Endothelial cell of hepatic sinusoid (primary cell): ENCODE results near the gene TAF4.
"Not testable (repeated sequence)": the region's sequence is repeated elsewhere in the genome, so short reads cannot be mapped to it uniquely, and the experiment has no call there.

Source experiments
- in situ Hi-C: cut with HindIII; loops from 2 replicates; pipeline ENCODE4 v1.10.0; 2017; ENCODE audit warnings: low sequenced_read_pairs

The TAF4 gene

GRCh38 chr20:62009322-62009721, 56.4 kb downstream of the TAF4 start:
- in situ Hi-C loops = no loop called here

GRCh38 chr20:62008643-62009183, 57.0 kb downstream of the TAF4 start:
- in situ Hi-C loops = no loop called here

- in situ Hi-C loops = no loop called here
These were observed 58.5 kb downstream of the TAF4 start for GRCh38 chr20:62007127-62007647.

GRCh38 chr20:62006482-62006881, 59.2 kb downstream of the TAF4 start:
- in situ Hi-C loops = no loop called here

GRCh38 chr20:62004614-62005013, 61.1 kb downstream of the TAF4 start:
- in situ Hi-C loops = no loop called here

GRCh38 chr20:62003567-62004405, 61.9 kb downstream of the TAF4 start:
- in situ Hi-C loops = no loop called here

GRCh38 chr20:62002882-62003480, 62.7 kb downstream of the TAF4 start:
- in situ Hi-C loops = no loop called here

- in situ Hi-C loops = no loop called here
These were observed 64.4 kb downstream of the TAF4 start for GRCh38 chr20:62001178-62001715.

- in situ Hi-C loops = no loop called here
These were observed 67.1 kb downstream of the TAF4 start for GRCh38 chr20:61998343-61999121.

GRCh38 chr20:61997891-61998290, 67.8 kb downstream of the TAF4 start:
- in situ Hi-C loops = no loop called here

- in situ Hi-C loops = no loop called here
These were observed 68.3 kb downstream of the TAF4 start for GRCh38 chr20:61997372-61997771.

- in situ Hi-C loops = no loop called here
These were observed 71.1 kb downstream of the TAF4 start for GRCh38 chr20:61994546-61994945.

GRCh38 chr20:61993058-61993457, 72.6 kb downstream of the TAF4 start:
- in situ Hi-C loops = no loop called here

- in situ Hi-C loops = no loop called here
These were observed 74.2 kb downstream of the TAF4 start for GRCh38 chr20:61991476-61991875.

- in situ Hi-C loops = no loop called here
These were observed 75.2 kb downstream of the TAF4 start for GRCh38 chr20:61990484-61990883.

GRCh38 chr20:61989741-61990140, 75.9 kb downstream of the TAF4 start:
- in situ Hi-C loops = no loop called here

GRCh38 chr20:61988665-61989064, 77.0 kb downstream of the TAF4 start:
- in situ Hi-C loops = no loop called here

GRCh38 chr20:61986762-61987321, 78.8 kb downstream of the TAF4 start:
- in situ Hi-C loops = no loop called here

- in situ Hi-C loops = no loop called here
These were observed 80.6 kb downstream of the TAF4 start for GRCh38 chr20:61985096-61985495.

- in situ Hi-C loops = not testable (repeated sequence)
These were observed 81.2 kb downstream of the TAF4 start for GRCh38 chr20:61984431-61984830.

- in situ Hi-C loops = no loop called here
These were observed 81.7 kb downstream of the TAF4 start for GRCh38 chr20:61983965-61984364.
